Activated naive CD4-positive, alpha-beta T cell treated with anti-CD3 and anti-CD28 coated beads, Interleukin-2, amount 50 U/mL, for 24 hours (primary cell): ENCODE data around the gene NUP205.

ENCODE experiments used
- H3K27ac Mint-ChIP-seq: one replicate; pipeline ENCODE4 v1.8.0; 2021; ENCODE audit warnings: mild to moderate bottlenecking, mixed read lengths
- H3K27me3 Mint-ChIP-seq: one replicate; pipeline ENCODE4 v1.8.0; 2021; ENCODE audit warnings: mixed read lengths
- H3K36me3 Mint-ChIP-seq: one replicate; pipeline ENCODE4 v1.8.0; 2021; ENCODE audit warnings: mixed read lengths
- H3K4me1 Mint-ChIP-seq: one replicate; pipeline ENCODE4 v1.8.0; 2021; ENCODE audit warnings: mixed read lengths
- H3K4me3 Mint-ChIP-seq: one replicate; pipeline ENCODE4 v1.8.0; 2021; ENCODE audit warnings: mild to moderate bottlenecking, mixed read lengths
- H3K9me3 Mint-ChIP-seq: one replicate; pipeline ENCODE4 v1.8.0; 2021; ENCODE audit warnings: mixed read lengths

The NUP205 gene

DNA sequence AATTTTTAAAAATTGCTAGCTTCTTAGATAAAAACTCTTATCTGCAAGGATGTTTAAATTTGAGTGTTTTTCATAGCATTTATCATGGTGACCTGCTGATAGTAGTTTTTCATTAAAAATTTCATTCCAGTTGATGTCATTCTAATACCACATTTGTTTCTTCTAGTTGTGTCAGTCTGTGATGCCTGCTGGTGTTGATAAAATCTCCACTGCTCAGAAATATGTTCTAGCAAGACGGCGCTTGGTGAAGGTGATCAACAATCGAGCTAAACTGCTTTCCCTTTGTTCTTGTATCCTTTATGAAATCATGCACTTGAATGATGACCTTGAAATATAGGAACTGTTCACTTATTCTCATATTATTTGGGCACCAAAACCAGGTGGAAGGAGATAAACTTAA lies 87.0 kb downstream of the NUP205 start:
- Mint-ChIP-seq H3K27ac (no peak overlapping the region), H3K9me3 (no peaks in the 10 kb centered on the region), H3K4me1 (peaks cover 5% of the 10 kb centered on the region), H3K27me3 (no peaks in the 10 kb centered on the region), H3K4me3 (no peak overlapping the region), H3K36me3 (peaks cover 14% of the 10 kb centered on the region)

DNA sequence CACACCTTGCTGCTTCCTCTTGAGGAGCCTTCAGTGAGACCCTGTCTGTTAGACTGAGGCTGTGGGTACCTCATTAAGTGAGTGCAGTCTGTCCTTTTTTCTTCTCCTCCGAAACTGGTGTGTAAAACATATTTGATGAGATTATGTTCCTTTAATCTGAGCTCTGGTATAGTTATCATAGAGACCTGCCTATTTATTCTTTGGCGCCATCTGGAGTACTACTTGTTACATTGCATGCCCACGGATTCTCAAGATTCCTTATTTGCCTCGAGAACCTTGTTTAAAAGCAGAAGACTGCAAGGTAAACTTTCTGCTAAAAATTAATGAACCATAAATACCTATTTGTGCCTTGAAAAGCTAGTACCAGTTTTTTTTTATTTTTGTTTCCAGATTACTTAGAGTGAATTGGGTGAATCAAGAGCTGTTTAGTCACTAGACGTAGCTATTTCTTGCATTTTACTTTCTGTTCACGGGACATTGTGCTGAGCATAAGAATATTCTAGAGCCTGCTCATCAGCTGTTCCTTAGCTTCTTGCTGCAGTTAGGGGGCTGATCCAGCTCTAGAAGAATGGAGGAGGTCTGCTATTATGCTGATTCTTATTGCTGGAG lies 87.7 kb downstream of the NUP205 start:
- H3K27ac Mint-ChIP-seq = peak overlapping the region; percentile 59
- no peak overlapping the region for H3K4me3 Mint-ChIP-seq
- no peaks in the 10 kb centered on the region for H3K27me3 Mint-ChIP-seq
- peaks cover 11% of the 10 kb centered on the region for H3K36me3 Mint-ChIP-seq
- H3K9me3 Mint-ChIP-seq = no peaks in the 10 kb centered on the region
- peaks cover 5% of the 10 kb centered on the region for H3K4me1 Mint-ChIP-seq

DNA sequence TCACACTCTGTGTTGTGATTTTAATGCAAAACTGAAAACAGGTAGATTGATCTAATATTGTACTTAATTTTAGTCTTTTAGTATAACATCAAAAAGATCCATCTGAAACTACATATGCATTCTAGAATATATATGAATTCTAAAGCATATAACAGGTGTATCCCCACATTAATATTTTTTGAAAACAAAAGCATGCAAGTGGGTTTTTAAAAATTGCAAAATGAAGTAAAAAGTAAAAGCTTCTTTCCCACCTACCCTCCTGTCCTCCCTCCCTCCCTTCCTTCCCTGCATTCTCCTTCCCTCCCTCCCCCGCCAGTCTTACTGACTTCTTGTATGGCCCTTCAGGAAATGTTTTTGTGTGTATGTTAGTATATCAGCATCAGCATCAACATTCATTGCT lies 90.0 kb downstream of the NUP205 start:
- H3K4me1 Mint-ChIP-seq = peaks cover 5% of the 10 kb centered on the region
- no peak overlapping the region for H3K27ac Mint-ChIP-seq
- H3K27me3 Mint-ChIP-seq = no peaks in the 10 kb centered on the region
- peaks cover 9% of the 10 kb centered on the region for H3K36me3 Mint-ChIP-seq
- H3K4me3 Mint-ChIP-seq = no peak overlapping the region
- H3K9me3 Mint-ChIP-seq = no peaks in the 10 kb centered on the region

DNA sequence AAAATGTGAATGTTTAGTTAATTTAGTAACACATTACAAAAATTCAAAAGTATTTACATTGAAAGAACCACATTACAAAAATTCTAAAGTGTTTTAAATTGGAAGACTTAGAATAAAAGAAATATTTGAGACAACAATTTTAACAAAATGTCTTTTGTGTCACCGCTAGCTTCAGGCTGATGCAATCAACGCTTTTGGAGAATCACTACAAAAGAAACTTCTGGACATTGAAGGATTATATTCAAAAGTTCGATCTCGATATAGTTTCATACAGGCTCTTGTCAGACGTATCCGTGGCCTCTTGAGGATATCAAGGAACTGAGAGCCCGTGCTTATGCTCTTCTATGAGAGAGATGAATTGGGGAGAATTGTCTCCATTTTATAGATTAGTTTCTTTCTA lies 90.5 kb downstream of the NUP205 start:
- H3K36me3 Mint-ChIP-seq = peaks cover 9% of the 10 kb centered on the region
- no peaks in the 10 kb centered on the region for H3K9me3 Mint-ChIP-seq

DNA sequence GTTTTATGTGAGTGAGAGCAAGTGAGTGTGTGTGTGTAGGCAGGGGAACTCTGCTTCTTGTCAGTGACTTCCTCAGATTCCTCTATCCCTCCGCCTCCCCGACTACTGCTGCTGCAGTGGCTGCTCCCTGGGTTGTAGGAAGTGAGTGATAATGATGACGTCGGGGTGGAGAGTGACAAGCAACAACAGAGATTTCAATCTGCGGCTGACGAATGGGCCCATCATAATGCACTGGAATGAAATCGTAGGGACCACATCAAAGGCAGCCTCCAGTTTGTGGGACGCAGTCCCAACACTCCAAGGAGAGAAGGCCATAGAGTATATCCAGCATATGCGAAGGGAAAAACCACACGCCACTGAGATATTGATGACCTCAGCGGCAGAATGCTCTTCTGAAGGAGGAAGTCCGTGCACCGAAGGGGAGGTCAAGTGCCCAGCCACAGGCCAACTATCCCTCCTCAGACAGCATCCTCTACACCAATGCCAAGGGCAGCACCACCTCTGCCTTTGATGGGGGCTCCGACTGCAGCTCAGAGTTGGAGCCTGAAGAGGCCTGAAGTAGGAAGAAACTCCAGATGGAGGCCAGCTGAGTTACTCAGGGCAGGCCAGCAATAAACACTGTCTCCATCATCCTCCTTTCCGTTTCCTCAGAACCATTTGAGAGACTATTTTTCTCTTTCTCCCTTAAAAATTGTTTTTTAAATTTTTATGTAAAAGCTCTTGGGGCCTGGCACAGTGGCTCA lies 93.3 kb downstream of the NUP205 start:
- no peak overlapping the region for H3K27ac Mint-ChIP-seq
- H3K4me3 Mint-ChIP-seq = no peak overlapping the region
- H3K4me1 Mint-ChIP-seq = no peaks in the 10 kb centered on the region
- peaks cover 4% of the 10 kb centered on the region for H3K36me3 Mint-ChIP-seq
- H3K9me3 Mint-ChIP-seq = no peaks in the 10 kb centered on the region
- H3K27me3 Mint-ChIP-seq = no peaks in the 10 kb centered on the region

More for the DNA sequence above, 90.5 kb downstream of the NUP205 start:
- H3K4me3 Mint-ChIP-seq = no peak overlapping the region
- H3K4me1 Mint-ChIP-seq = peaks cover 5% of the 10 kb centered on the region
- no peaks in the 10 kb centered on the region for H3K27me3 Mint-ChIP-seq
- H3K27ac Mint-ChIP-seq = no peak overlapping the region

DNA sequence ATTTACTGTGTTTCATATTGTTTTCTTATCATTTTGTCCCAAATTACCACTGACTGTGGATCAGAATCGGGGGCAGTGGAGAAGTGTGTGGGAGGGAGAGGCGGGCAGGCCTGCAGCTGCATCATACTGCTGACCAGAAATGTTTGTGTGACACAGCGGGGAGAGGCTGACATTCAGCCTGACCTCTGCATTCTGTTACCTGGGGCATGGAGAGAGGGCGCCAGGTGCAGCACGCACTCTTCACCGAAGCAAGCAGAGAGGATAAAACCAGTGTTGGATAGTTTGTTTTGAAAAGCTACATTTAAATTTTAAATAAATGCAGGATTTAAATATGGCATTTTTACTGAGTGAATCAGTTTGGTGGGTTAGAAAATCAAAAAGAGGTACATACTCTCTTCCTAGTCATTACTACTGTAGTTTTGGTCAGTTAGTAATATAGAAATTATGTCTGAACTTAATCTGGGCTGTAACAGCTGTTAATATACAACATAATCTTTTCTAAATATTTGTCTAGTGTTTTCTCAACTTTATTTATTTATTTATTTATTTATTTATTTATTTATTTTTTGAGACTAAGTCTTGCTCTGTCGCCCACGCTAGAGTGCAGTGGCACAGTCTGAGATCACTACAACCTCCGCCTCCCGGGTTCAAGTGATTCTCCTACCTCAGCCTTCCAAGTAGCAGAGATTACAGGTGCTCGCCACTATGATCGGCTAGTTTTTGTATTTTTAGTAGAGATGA lies 95.8 kb downstream of the NUP205 start:
- no peak overlapping the region for H3K27ac Mint-ChIP-seq
- no peaks in the 10 kb centered on the region for H3K27me3 Mint-ChIP-seq
- no peak overlapping the region for H3K4me3 Mint-ChIP-seq
- no peaks in the 10 kb centered on the region for H3K9me3 Mint-ChIP-seq
- H3K4me1 Mint-ChIP-seq = no peaks in the 10 kb centered on the region
- peaks cover 4% of the 10 kb centered on the region for H3K36me3 Mint-ChIP-seq

DNA sequence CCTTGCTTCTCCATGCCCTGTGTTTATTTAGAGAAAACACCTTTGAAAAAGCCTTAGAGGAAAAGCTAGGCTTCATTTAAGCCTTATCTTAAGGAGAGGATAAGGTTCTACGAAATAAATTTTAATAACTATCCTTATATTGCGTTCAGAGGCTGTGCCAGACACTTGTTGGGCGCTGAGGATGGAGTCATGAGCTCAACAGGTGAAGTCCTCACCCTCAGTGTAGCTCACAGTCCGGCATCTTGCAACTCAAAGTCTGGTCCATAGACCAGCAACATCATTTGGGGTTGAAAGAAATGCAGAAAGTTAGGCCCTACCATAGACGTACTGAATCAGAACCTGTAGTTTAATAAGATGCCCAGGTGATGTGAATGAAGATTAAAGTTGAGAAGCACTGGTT lies 100.8 kb downstream of the NUP205 start:
- no peak overlapping the region for H3K27ac Mint-ChIP-seq
- H3K4me3 Mint-ChIP-seq = no peak overlapping the region
- peaks cover 1% of the 10 kb centered on the region for H3K36me3 Mint-ChIP-seq
- peaks cover 9% of the 10 kb centered on the region for H3K4me1 Mint-ChIP-seq
- no peaks in the 10 kb centered on the region for H3K27me3 Mint-ChIP-seq
- no peaks in the 10 kb centered on the region for H3K9me3 Mint-ChIP-seq

DNA sequence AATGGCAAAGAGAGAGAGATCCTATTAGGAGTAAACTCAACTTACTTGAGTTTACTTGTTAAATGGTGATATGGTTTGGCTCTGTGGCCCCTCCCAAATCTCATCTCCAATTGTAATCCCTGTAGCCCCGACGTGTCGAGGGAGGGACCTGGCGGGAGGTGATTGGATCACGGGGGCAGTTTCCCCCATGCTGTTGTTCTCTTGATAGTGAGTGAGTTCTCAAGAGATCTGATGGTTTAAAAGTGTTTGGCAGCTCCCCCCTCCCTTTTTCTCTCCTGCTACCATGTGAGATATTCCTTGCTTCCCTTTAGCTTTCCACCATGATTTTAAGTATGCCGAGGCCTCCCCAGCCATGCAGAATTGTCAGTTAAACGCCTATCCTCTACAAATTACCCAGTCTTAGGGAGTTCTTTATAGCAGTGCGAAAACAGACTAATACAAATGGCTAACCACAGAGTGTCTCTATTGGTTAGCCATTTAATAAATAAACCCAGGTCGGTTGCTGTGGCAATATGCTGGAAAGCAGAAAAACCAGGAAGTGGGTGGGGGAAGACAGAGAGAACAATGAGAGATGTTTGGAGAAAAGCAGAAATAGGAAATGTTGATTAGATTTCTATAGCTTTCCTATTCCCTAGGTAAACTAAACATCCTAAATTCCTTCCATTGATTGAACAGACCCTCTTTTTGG lies 101.6 kb downstream of the NUP205 start:
- no peaks in the 10 kb centered on the region for H3K27me3 Mint-ChIP-seq
- peaks cover 3% of the 10 kb centered on the region for H3K36me3 Mint-ChIP-seq
- no peak overlapping the region for H3K4me3 Mint-ChIP-seq
- no peak overlapping the region for H3K27ac Mint-ChIP-seq
- H3K4me1 Mint-ChIP-seq = peaks cover 16% of the 10 kb centered on the region
- H3K9me3 Mint-ChIP-seq = no peaks in the 10 kb centered on the region

DNA sequence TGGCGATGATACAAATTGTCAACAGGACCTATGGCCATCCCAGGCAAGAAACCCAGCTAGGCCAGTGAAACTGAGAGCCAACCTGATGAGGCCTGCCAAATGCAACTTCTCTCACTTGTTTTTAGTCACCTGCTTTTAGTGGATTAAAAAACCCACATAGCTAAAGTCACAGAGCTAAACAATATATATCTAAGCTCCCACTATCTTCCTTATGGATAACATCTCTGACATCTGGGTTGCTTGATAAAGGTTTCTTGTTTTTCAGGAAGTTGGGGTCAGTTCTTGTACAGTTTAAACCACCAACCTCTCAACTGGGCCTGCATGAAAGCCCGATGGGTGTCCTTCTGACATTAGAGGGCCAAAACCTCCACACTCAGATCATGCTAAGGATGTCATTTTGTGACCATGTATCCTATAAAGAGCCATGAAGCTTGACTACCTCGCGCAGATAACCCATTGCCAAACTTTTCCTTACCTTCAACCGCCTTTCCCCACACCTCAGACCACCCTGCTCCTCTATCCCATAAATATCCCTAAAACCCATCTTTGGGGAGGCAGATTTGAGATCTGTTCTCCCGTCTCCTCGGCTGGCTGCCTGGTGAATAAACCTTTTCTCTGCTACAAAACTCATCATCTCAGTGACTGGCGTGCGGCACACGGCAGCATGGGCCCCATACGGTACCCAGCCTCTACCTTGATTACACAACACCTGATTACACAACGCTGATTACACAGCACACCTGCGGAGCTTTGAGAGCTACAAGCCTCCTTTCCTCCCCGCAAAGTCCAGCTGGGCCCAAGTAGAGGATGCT lies 103.8 kb downstream of the NUP205 start:
- Mint-ChIP-seq H3K27me3 (no peaks in the 10 kb centered on the region), H3K27ac (peak overlapping the region; percentile 92), H3K36me3 (peaks cover 3% of the 10 kb centered on the region), H3K9me3 (no peaks in the 10 kb centered on the region), H3K4me3 (peak overlapping the region; percentile 99), H3K4me1 (peaks cover 35% of the 10 kb centered on the region)

DNA sequence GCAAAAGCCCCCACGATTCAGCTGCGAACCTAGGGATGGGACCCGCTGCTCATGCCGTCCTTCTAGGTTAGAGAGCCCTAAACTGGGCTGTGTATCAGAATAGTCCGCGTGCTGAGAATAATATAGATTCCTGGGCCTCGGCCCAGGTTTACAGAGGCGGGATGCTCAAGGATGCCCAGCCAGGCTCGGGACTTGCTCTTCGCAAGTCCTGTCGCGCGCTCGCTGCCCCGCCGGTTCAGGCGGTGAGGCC lies 104.3 kb downstream of the NUP205 start:
- H3K36me3 Mint-ChIP-seq = peaks cover 8% of the 10 kb centered on the region
- peaks cover 40% of the 10 kb centered on the region for H3K4me1 Mint-ChIP-seq
- peak overlapping the region; percentile 99 for H3K4me3 Mint-ChIP-seq
- peak overlapping the region; percentile 92 for H3K27ac Mint-ChIP-seq
- H3K27me3 Mint-ChIP-seq = no peaks in the 10 kb centered on the region
- H3K9me3 Mint-ChIP-seq = no peaks in the 10 kb centered on the region

DNA sequence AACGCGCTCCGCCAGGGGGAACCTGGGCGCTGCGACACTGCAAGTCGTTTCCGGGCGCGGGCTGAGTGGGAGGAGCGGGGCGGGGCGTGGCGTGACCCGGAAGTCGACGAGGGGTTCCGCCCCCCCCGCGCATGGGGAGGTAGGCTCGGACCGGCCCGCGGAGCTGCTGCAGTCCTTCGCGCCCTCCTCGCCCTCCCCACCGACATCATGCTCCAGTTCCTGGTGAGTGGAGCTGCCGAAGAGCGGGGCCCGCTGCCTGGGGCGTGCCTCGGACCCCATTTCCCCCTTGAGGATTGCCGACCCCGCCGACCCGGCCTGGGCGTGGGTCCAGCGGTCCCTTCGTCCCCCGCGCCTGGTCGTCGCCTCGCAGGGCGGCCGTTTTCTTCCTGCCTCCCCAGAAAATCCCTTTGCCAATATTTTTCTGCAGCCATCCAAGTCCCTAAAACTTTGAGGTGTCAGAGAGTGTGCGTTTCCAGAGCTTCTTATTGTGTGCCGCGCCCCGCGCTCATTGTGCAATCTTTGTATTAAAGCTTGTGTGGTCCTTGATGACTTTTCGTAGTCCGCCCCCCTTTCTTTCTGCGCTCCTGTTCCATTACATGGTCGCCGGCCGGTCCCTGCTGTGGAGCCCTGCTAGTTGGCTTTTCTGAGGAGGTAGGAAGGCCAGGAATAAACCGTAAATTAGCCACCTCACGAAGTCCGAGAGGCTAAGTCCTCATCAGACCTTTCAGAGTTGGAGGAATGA lies 104.8 kb downstream of the NUP205 start, which contains the start of gene STMP1:
STMP1 (plus strand) TSS at position 142 of the 742 bp plus-strand sequence.
- peaks cover 8% of the 10 kb centered on the region for H3K36me3 Mint-ChIP-seq
- no peaks in the 10 kb centered on the region for H3K27me3 Mint-ChIP-seq
- peak within 1 kb of the TSS; percentile 99 for H3K4me3 Mint-ChIP-seq
- H3K27ac Mint-ChIP-seq = peak within 1 kb of the TSS; percentile 100
- no peaks in the 10 kb centered on the region for H3K9me3 Mint-ChIP-seq
- peaks cover 41% of the 10 kb centered on the region for H3K4me1 Mint-ChIP-seq

DNA sequence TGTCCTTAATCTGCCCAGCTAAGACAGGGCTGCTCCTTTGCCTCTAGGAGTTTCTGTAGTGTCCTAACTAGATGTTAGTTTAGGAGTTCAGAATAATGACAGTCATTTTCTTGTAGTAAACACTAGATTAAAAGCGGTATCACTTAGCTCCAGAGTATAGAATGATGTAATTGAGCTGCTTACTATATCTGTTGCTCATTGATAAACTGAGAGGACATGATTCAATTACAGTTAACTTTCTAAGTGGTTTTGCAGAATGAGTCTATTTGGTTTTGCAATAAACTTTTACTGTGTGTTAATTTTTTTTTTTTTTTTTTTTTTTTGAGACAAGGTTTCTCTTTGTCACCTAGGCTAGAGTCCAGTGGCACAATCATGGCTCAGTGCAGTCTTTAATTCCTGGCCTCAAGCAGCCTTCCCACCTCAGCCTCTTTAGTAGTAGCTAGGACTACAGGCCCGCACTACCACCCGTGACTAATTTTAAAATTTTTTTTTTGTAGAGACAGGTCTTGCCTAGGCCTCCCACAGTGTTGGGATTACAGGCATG lies 106.4 kb downstream of the NUP205 start:
- H3K4me1 Mint-ChIP-seq = peaks cover 57% of the 10 kb centered on the region
- peak overlapping the region; percentile 99 for H3K4me3 Mint-ChIP-seq
- peak overlapping the region; percentile 88 for H3K27ac Mint-ChIP-seq
- H3K36me3 Mint-ChIP-seq = peaks cover 17% of the 10 kb centered on the region
- H3K27me3 Mint-ChIP-seq = no peaks in the 10 kb centered on the region
- H3K9me3 Mint-ChIP-seq = no peaks in the 10 kb centered on the region

DNA sequence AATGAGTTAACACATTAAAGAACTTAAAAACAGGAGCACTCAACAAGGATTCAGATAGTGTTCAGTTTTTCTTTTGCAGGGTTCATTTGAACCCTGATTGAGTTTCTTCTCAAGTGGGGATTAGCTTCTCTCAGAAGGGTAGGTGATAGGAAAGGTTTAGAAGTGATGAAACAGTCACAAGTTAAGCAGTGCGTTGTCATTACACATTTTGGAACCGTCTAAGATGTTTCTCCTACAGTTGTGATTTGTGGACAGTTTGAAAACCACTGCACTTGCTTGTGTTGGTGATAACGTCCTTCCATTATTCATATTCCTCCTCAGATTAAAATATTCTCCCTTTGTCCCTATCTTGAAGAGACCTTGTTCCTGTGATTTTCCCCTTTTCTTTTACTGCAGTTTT lies 107.3 kb downstream of the NUP205 start:
- H3K36me3 Mint-ChIP-seq = peaks cover 19% of the 10 kb centered on the region
- no peaks in the 10 kb centered on the region for H3K27me3 Mint-ChIP-seq
- H3K27ac Mint-ChIP-seq = peak overlapping the region; percentile 12
- H3K9me3 Mint-ChIP-seq = no peaks in the 10 kb centered on the region
- H3K4me3 Mint-ChIP-seq = peak overlapping the region; percentile 99
- H3K4me1 Mint-ChIP-seq = peaks cover 66% of the 10 kb centered on the region

DNA sequence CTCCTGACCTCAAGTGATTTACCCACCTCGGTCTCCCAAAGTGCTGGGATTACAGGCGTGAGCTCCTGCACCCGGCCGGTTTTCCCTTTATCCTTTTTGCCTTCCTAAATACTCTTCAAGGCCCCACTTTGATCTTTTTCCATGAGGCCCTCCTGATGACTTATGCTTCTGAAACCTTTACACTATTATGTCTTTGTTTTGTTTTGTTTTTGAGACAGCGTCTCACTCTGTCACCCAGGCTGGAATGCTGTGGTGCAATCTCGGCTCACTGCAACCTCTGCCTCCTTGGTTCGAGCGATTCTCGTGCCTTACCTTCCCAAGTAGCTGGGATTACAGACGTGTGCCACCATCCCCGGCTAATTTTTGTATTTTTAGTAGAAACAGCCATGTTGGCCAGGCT lies 108.4 kb downstream of the NUP205 start:
- H3K36me3 Mint-ChIP-seq = peaks cover 19% of the 10 kb centered on the region
- H3K27ac Mint-ChIP-seq = no peak overlapping the region
- no peaks in the 10 kb centered on the region for H3K9me3 Mint-ChIP-seq
- H3K4me1 Mint-ChIP-seq = peaks cover 71% of the 10 kb centered on the region
- H3K4me3 Mint-ChIP-seq = no peak overlapping the region
- no peaks in the 10 kb centered on the region for H3K27me3 Mint-ChIP-seq
